ENCODE results near the gene LGALS12. TPM values are rescaled to one million over a fixed set of nuclear protein-coding genes. Genes with fewer than 3 reads are reported as not detected.

Gene LGALS12
- total RNA-seq, 2 donors from 2014 or later, result 0.24 TPM; not detected in 1

DNA sequence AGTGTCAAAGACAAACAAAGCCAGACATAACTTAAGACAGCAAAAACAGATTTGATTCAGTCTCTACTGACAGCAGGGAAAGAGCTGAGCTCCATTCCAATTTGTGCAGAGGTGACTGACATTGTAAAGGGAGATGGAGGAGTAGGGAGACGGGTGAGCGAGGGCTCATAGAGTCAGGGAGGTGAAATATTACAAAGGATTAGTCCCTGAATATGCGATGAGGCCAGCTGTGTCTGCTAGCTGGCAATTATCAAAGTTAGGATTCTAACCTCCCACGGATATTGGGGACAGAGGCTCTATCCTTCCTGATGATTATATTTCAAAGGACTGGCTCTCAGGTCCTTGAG, 49.0 kb downstream of the LGALS12 start:
- DNase-seq, result peak; percentile 5
- TF ChIP-seq, protein P1, sequence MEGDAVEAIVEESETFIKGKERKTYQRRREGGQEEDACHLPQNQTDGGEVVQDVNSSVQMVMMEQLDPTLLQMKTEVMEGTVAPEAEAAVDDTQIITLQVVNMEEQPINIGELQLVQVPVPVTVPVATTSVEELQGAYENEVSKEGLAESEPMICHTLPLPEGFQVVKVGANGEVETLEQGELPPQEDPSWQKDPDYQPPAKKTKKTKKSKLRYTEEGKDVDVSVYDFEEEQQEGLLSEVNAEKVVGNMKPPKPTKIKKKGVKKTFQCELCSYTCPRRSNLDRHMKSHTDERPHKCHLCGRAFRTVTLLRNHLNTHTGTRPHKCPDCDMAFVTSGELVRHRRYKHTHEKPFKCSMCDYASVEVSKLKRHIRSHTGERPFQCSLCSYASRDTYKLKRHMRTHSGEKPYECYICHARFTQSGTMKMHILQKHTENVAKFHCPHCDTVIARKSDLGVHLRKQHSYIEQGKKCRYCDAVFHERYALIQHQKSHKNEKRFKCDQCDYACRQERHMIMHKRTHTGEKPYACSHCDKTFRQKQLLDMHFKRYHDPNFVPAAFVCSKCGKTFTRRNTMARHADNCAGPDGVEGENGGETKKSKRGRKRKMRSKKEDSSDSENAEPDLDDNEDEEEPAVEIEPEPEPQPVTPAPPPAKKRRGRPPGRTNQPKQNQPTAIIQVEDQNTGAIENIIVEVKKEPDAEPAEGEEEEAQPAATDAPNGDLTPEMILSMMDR (IDR thresholded peaks at IDR 0.05), result no peak
- no peaks in the 10 kb centered on the region for H3K27me3 ChIP-seq
- no peaks in the 10 kb centered on the region for H3K4me1 ChIP-seq
- H3K4me3 ChIP-seq, result no peak overlapping the region
- H3K9ac ChIP-seq (ENCODE audit: low read depth in 2 of 2, low read length in 2 of 2), result no peak overlapping the region
- no peak overlapping the region for H3K27ac ChIP-seq
- H3K9me3 ChIP-seq, result no peaks in the 10 kb centered on the region
- intact Hi-C loops (cut with DNase I), result no loop called here
- H3K36me3 ChIP-seq, result no peaks in the 10 kb centered on the region

DNA sequence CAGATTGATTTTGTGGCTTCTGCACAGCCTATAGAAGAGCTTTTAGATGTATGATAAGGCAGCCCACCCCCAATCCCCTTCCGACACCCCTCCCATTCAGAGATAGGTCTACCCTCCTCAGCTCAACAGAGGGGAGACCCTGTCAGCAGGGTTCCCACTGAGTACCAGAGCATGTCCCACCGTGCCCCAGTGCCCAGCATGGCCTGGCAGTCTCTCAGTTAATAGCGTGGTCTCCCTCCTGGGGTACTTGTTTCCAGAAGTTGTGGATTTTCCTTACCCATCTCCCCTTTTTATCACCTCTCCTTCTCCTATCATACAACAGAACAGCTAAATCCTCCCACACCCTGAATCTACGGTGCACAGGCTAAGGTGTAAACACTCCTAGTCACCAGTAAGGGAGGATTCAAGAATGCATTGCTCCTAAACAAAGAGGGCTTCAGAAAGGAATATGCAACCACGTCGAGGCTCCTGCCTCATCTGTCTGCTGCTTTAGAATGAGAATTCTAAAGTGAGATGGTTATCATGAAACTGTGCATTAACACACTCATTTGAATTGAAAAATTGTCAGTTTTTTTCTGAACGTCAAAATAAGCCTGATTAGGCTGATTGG, 50.6 kb downstream of the LGALS12 start:
- H3K9ac ChIP-seq (ENCODE audit: low read depth in 2 of 2, low read length in 2 of 2), result no peak overlapping the region
- peak; percentile 11 for DNase-seq
- no peak overlapping the region for H3K4me3 ChIP-seq
- H3K4me1 ChIP-seq, result peaks cover 5% of the 10 kb centered on the region
- H3K9me3 ChIP-seq, result no peaks in the 10 kb centered on the region
- H3K27me3 ChIP-seq, result no peaks in the 10 kb centered on the region
- TF ChIP-seq, protein P1 (IDR thresholded peaks at IDR 0.05), result no peak
- H3K36me3 ChIP-seq, result no peaks in the 10 kb centered on the region
- H3K27ac ChIP-seq, result no peak overlapping the region
- intact Hi-C loops (cut with DNase I), result no loop called here

DNA sequence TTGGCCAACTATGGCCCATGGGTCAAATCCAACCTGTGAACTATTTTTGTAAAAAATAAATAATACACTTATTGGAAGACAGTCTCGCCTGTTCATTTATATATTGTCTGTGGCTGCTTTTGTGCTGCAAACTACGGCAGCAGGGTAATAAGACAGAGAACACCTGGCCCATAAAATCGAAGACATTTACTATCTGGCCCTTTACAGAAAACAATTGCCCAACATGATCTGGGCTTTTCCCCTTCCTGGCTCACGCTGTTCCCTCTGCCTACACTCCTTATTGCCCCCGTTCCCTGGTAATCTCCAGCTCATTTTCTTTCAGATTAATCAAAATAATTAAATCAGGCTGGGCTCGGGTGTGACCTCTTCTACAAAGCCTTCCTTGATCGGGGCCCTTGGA, 51.7 kb downstream of the LGALS12 start:
- Histone ChIP-seq H3K4me1 (peaks cover 5% of the 10 kb centered on the region), H3K36me3 (no peaks in the 10 kb centered on the region), H3K27ac (peak overlapping the region; percentile 50), H3K4me3 (no peak overlapping the region), H3K27me3 (no peaks in the 10 kb centered on the region), H3K9me3 (no peaks in the 10 kb centered on the region), H3K9ac (ENCODE audit: low read depth in 2 of 2, low read length in 2 of 2) (no peak overlapping the region)
- TF ChIP-seq, protein P1 (IDR thresholded peaks at IDR 0.05), result no peak
- peak; percentile 18 for DNase-seq
- intact Hi-C loops (cut with DNase I), result no loop called here

DNA sequence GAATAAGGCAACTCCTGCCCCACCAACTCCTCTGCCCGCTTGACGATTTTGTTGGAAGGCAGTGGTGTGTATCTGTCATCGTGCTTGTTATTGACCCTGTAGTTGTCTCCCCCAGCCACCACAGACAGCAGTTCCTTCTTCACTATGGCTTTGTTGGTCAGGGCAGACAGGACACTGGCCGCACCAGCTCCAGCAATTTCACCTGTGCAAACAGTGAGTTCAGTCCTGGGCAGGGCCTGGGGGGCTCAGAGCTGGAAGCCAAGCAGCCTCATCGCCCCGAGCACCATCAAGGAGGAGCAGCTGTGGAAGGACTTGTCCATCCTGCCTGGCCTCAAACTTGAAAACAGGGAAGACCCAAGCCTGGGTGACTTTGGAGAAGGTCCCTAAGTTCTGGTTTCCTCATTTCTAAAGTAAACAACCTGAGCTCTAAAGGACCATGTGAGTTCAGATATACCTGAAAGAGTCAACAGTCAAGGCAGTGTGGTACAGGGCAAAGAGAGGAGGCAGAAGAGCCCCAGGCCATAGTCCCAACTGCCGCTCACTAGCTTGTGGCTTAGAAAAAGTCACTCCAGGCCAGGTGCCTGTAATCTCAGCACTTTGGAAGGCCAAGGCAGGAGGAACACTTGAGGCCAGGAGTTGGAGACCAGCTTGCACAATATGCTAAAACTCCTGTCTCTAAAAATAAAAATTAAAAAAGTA, 52.7 kb downstream of the LGALS12 start:
- H3K36me3 ChIP-seq, result no peaks in the 10 kb centered on the region
- DNase-seq, result peak; percentile 19
- intact Hi-C loops (cut with DNase I), result no loop called here
- peaks cover 5% of the 10 kb centered on the region for H3K4me1 ChIP-seq
- TF ChIP-seq, protein P1 (IDR thresholded peaks at IDR 0.05), result no peak
- H3K4me3 ChIP-seq, result no peak overlapping the region
- H3K27ac ChIP-seq, result no peak overlapping the region
- H3K9me3 ChIP-seq, result no peaks in the 10 kb centered on the region
- H3K9ac ChIP-seq (ENCODE audit: low read depth in 2 of 2, low read length in 2 of 2), result no peak overlapping the region
- H3K27me3 ChIP-seq, result no peaks in the 10 kb centered on the region

DNA sequence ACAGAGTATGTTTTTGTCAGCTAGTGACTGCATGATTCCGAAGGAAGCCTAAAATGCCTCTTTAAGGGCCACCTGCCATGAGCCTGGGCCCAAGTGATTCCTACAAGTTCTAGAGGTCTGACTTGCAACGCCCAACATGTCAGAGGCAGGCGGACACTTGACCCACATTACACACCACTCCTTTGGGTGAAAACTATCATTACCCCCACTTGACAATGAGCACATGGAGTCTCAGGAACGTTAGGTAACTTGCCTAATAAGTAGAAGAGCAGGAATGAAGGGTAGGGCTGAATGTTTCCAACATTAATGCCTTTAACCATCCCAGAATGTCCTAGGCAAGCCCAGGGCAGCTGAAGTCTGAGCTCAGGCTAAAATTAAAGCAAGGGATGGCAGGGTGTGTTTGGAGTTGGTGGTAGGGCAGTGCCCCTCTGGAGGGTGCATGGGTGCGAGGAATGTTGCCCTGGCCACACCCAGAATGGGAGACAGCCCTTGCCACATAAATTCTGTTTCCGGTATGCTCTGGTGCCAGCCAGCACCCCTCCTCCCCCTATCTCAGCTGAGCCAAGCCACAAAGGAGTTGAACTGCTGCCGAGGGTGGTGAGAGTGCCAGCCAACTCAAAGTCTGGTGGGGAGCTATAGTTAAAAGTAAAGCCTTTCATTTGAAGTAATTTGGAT, 54.8 kb downstream of the LGALS12 start:
- H3K9ac ChIP-seq (ENCODE audit: low read depth in 2 of 2, low read length in 2 of 2), result peak overlapping the region in 1 of 2 donors; percentile 21

More for the DNA sequence above, 54.8 kb downstream of the LGALS12 start:
- Histone ChIP-seq H3K27me3 (no peaks in the 10 kb centered on the region), H3K4me3 (no peak overlapping the region), H3K4me1 (peaks cover 15% of the 10 kb centered on the region), H3K36me3 (no peaks in the 10 kb centered on the region), H3K9me3 (no peaks in the 10 kb centered on the region), H3K27ac (no peak overlapping the region)
- intact Hi-C loops (cut with DNase I), result no loop called here
- DNase-seq, result peak; percentile 56
- TF ChIP-seq, protein P1 (IDR thresholded peaks at IDR 0.05), result no peak
